GM19452 (cell line): ENCODE data around the gene JAKMIP2.
"Not testable (repeated sequence)": the region's sequence is repeated elsewhere in the genome, so short reads cannot be mapped to it uniquely, and the experiment has no call there.

Experiments
- ATAC-seq: cut with Tn5 transposase; IDR thresholded peaks from one replicate; pipeline ENCODE4 v1.9.1; 2021; ENCODE audit not compliant: unreplicated experiment

Gene JAKMIP2

DNA sequence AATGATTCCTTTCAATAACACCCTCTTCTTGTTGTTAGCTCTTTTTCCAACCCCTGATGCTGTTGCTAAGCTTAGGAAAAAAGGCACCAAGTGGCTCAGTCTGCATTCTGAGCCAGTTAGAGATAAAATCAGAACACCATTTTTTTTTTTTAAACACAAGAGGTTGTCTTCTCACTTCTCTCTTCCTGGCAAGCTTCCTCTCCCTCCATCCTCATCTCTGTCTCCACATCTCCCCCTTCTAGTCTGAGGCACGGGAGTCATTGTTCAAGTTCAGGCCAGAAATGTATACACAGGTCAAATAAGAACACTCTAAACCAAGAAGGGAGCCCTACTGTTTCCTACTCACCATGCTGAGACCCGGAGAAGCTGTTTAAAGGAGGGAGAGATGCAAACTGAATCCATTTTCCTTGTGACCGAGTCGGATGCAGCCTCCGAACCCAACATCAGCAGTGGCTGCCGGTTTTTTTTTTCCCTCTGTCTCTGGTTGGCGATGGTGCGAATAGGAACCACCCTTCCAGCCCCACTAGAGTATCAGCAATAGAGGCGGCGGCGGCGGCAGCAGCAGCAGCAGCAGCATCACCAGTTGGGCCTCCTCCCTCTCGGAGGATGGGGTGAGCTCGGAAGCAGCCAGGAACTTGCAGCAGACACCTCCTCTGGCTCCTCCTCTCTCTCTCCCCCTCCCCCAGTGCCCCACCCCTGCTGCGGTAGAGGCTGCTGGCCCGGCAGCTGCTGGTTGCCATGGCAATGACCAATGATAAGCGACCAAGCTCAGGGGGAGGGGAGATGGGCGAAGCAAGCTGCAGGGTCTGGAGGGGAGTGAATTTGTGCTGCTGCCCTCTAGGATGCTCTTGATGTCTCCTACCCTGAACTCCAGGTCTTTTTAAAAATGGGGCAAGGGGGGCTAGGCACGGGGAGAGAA is at the start of gene JAKMIP2:
JAKMIP2 (minus strand) TSS at position 619 of the 919 bp plus-strand sequence. CDS start 110,922 bp downstream, outside the sequence.
- ATAC-seq, result peak; percentile 80

DNA sequence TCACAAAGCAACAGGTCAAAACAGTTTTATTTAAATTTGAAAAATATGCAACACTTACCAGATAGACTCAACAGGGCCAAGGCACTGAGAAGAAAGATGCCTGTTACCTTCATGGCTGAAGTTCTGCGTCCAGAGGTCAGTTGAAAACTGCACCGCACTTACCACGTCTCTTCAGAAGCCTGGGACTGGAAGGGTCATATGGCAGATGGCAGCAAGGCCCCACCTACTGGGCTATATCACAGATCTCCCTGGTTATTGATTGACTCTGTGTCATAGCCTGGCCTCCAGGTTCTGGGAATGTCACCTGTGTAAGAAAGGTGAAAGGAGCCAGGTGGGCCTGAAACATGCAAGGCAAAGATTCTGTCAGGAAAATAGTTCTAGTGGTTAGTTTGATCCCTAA is 48.9 kb upstream of the JAKMIP2 start, which contains the start of gene SPINK1:
SPINK1 (minus strand) TSS at position 207 of the 400 bp plus-strand sequence; CDS start at position 113, 94 bp downstream.
- ATAC-seq, result no peak

DNA sequence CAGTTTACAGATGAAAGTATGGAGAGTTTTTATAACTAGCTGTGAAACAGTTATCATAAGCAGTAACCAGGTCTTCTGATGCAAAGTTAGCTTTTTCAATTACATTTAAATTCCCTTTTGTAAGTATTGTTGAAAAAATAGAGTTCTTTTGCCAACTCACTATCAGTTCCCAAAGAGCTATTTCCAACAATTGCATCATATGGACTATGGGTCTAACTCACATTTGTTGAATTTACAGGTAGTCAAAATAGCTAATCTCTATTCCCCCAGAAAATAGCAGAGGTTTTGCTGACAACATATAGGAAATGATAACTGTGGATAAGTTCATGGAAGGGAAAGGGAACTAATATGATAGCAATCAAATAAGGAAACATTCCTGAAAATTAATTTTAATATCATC is 47.5 kb upstream of the JAKMIP2 start:
- ATAC-seq, result no peak

DNA sequence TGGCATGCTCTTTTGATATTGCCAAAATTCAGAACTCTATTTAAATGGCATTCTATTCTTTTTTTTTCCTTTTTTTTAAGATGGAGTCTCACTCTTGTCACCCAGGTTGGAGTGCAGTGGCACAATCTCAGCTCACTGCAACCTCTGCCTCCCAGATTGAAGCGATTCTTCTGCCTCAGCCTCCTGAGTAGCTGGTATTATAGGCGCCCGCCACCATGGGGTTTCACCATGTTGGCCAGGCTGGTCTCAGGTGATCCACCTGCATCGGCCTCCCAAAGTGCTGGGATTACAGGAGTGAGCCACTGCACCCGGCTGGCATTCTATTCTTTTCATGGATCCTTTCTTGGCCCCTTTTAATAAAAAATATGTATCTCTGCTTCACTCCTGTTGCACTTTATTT is 44.5 kb upstream of the JAKMIP2 start:
- ATAC-seq, result not testable (repeated sequence)

DNA sequence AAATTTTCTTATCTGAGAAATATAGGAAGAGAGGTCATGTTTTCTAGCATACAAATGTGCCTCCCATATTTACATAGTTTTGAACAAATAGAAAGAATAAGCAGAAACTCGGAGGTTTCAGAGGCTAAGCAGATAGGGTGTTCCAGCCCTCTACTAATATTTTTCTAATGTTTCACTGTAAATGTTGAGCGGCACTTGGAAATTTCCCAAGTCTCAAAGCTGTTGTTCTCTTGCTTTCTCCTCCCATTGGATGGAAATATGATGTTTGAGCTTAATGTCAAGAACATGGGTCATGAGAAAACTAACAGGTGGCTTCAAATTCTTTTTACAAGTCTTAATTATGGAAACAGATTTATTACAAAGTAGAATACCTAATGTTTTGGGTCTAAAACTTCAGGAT is 43.8 kb upstream of the JAKMIP2 start:
- no peak for ATAC-seq

DNA sequence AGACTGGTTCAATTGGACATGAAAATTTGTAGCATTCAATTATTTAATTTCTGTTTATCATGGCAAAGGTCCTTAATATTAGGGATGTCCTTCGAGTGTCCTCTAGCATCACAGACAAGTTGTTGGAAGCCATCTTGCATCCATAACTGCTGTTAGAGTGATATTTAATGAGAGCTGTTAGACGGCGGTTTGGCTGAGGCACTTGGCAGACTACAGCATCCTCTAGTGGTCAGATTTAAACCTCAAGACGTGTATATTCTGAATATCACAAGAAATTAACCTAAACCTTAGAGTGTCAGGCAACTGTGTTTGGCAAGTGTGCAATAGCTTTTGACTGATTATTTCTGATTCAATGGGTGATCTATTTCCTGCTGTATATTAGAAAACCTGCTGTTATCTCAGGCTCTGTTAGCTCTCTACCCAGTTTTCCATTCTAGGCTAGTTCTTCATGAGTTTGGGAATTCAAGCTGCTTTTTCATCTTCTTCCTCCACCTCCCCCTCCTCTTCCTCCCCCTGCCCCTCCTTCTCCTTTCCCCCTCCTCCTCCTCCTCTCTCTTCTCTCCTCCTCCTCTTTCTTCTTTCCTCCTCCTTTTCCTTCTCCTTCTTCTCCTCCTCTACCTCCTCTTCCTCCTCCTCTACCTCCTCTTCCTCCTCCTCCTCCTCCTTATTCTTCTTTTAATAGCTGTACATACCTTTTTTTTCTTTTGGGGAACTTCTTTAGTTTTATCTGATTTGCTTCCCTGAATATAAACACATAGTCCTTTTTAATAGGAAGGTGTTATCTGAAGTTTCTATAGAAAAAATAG is 40.4 kb upstream of the JAKMIP2 start:
- peak; percentile 85 for ATAC-seq

DNA sequence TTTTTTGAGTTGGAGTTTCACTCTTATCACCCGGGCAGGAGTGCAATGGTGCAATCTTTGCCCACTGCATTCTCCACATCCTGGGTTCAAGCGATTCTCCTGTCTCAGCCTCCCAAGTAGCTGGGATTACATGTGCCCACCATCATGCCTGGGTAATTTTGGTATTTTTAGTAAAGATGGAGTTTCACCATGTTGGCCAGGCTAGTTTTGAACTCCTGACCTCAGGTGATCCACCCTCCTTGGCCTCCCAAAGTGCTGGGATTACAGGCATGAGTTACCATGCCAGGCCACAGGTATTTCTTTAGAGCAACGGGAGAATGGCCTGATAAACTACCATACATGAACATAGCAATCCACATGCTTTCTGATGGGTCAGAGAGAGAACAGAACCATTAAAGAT is 39.7 kb upstream of the JAKMIP2 start:
- ATAC-seq, result not testable (repeated sequence)

DNA sequence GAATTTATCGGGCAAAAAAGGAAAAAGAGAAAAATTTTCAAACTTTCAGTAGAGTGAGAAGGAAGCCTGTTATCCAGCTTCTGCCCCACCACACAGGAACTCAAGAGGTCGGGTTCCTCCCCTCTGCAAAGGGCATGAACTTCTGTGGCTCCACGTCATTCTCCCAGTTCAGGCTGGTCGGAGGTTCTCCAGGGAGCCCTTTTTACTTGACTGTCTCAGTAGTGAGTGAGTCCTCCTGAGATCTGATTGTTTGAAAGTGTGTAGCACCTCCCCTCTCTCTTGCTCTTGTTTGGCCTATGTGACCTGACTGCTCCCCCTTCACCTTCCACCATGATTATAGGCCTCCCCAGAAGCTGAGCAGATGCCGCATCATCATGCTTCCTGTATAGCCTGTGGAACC is 39.2 kb upstream of the JAKMIP2 start:
- no peak for ATAC-seq

DNA sequence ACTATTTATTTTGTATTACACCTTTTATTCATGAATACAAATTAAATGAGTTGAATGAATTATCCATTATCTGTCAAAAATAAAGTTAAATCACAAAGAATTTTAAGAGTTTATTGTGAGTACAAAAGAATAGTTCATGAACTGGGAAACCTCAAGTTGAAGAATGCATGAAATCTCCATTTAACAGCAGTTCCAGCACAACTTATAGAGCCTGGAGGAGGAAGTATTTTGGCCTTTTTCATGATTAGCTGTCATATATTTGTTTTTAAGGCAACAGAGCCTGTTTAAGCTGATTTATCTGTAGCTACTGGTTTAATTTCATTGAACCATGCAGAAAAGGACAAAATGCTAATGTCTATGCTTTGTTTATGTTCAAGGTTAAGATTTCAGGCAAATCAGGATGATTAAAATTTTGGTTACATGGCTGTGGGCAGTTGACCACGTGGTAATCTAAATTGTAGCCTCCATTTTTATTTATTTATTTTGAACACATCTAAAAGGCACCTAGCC is 36.8 kb upstream of the JAKMIP2 start:
- ATAC-seq, result no peak

DNA sequence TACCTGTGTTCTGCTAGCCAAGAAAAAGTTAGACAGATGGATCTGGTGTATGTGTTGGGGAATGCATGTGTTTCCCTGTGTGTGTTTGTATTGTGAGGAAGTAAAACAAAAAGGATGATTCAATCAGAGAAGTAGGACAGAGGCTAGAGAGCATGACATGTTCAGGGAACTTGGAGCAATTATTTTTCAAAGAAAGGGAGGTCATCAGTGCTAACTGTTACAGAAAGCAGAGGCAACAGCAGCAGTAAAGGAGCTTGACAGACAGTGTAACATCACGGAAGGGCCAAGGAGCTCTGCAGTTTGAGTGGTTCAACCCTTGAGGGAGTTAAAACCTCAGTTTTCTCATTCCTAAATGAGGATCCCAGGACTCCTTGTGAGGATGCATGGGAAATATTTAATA is 35.8 kb upstream of the JAKMIP2 start:
- no peak for ATAC-seq

DNA sequence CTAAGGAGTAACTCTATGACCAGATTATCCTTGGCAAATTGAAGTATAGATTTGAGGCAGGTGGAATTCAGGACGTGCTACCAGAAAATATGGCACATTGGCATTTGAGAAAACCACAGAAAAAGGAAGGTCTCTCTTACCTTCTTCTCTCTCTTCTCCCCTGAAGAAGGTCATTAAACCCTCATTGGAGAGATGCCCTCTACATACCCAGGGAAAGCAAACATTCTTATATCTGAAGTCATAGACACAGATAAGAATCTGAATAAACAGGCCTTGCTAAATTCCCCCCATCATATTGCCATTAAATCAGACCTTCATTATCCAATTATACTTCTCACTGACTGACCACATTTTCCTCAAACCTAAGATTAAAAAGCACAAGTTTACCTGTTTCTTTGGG is 31.2 kb upstream of the JAKMIP2 start:
- no peak for ATAC-seq

DNA sequence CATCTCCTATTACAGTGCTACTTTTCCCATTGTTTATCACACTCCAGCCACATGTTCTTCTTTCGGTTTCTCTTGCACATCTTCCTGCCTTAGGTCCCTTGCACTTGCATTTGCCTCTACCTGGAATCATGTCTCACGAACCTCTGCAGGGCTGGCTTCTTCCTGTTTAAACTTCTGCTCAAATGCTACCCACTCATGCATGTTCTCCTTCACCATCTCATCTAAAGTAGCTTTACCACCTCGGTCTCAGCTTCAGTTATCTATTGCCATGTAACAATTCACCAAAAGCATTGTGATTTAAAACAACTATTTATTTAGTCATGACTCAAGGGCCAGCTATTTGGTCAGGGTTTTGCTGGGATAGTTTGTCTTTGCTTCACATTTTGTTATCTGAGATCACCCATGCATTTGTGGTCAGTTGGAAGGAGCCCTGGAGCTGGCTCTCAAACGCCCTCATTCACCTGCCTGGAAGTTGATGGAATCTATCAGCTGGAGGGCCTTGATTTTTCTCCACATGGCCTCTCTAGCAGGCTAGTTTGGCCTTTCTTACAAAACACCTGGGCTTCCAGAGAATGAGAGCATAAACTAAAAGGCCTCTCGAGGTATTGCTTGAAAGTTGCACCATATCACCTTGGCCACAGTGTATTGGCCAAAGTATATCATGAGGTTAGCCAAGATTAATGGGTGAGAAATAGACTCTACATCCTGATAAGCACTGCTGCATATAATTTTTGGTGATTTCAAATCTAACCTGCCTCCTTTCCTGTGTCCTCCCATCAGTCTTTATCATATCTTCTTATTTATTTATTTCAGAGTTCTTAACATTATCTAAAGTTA is 27.5 kb upstream of the JAKMIP2 start:
- no peak for ATAC-seq

DNA sequence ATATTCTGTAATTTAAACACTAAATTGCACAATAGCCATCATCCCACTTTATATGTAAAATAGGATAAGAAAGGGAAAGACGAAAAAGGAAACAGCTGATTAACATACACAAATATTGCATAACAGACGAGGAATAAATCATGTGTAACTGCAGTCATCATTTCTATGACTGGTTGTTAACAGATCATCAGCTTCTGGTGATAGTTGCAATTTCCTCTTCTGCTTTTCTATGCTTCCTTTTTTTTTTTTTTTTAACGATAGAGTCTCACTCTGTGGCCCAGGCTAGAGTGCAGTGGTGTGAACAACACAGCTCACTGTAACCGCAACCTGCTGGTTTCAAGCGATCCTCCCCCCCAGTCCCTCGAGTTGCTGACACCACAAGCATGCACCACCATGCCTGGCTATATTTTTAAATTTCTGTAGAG is 22.5 kb upstream of the JAKMIP2 start:
- ATAC-seq, result peak; percentile 82

DNA sequence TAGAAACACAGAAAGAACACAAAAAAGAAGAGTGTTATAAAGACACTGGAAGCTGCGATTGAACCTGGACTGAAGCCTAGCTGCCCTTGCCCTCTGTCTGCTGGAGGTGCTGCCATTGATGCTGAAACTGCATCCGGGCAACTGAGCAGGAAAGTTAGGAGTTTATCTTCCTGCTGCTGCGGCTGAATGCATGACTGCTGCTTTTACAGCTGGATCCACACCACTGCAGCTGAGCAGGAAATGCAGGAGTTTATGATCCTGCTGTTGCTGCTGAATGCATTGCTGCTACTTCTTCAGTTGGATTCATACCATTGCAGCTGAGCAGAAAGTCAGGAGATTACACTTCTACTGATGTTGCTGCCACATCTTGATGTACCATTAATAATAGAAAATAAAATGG is 21.8 kb upstream of the JAKMIP2 start:
- no peak for ATAC-seq

DNA sequence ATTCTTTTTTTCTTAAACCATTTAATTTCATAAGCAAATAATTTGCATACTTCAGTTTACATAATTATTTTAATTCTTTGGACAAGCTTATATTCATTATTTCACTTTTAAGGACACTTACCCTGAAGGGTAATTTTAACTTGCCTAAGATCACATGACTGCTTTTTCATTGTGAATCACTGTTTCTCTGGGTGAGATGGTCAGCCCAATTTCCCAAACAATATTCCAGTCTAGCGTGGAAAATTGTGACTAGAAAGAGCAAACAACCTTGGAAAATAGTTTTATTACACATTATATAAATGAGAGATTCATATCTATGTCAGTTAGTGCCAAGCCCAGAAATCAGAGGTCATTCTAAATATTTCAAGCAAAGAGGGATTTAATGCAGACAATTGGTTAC is 21.4 kb upstream of the JAKMIP2 start:
- ATAC-seq, result no peak

DNA sequence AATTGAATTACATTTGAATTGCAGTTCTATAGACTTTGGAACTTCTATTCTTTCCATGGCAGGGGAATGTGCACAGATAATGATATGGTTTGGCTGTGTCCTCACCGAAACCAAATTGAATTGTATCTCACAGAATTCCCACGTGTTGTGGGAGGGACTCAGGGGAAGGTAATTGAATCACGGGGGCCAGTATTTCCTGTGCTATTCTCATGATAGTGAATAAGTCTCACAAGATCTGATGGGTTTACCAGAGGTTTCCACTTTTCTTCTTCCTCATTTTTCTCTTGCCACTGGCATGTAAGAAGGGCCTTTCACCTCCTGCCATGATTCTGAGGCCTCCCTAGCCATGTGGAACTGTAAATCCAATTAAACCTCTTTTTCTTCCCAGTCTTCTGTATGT is 20.6 kb upstream of the JAKMIP2 start:
- not testable (repeated sequence) for ATAC-seq

DNA sequence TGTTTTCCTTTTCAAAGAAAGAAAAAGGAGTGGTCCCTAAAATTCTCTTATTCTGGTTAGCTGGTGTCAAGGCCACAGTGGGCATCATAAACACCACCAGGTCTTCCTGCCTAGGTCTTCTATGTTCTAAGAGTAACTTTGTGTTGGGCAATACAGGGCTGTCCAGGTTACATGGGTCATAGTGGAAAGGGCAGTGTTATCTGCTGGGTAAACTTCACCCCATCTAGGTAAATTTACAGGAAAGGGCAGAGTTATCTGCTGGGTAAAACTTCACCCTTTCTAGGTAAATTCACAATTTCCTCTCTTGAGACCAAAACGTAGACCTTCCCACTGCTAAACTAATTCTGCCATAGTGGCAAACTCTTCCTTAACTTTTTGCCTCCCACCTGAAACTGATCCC is 18.9 kb upstream of the JAKMIP2 start:
- no peak for ATAC-seq

DNA sequence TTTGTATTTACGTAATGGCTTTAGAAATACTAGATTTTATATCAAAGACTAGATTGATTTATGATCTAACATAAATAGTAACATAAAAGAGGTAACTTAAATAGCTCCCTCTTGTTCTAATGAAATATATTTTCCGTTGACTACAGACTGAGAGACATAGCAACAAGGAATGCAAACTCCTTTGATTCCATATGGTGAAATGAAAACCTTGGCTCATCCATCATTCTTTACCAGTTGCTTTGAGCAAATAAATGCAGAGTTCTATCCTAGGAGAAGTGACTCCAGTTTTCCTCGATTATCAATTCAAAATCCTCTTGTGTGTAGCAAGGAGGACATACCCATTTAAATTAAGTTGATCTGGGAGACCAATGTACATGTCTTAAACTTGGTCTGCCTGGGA is 18.0 kb upstream of the JAKMIP2 start:
- no peak for ATAC-seq

DNA sequence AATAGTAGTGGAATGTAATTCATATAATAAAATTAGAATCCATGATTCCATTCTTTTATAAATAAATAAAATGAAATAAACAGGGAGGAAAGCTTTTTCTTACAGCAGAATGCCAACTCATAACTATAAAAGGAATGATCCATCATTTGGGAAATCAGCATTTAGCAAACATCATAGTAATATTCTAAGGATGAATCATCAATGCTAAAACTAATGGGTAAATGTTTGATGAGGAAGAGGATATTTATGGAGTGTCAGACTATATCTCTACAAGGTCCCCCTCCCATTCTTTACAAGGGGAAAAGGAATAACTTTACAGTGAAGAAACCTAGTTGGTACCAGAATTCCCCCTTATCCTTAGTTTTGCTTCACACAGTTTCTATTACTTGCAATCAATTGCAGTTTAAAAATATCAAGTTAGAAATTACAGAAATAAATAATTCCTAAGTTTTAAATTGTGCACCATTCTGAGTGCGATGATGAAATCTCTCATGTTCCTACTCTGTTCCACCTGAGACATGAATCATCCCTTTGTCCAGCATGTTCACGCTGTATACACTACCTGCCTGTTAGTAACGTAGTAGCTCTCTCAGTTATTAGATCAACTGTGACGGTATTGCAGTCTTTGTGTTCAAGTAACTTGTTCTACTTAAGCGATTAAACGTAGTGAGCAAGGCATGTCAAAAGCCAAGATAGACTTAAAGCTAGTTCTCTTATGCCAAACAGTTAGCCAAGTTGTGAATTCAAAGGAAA is 14.2 kb upstream of the JAKMIP2 start:
- ATAC-seq, result no peak

DNA sequence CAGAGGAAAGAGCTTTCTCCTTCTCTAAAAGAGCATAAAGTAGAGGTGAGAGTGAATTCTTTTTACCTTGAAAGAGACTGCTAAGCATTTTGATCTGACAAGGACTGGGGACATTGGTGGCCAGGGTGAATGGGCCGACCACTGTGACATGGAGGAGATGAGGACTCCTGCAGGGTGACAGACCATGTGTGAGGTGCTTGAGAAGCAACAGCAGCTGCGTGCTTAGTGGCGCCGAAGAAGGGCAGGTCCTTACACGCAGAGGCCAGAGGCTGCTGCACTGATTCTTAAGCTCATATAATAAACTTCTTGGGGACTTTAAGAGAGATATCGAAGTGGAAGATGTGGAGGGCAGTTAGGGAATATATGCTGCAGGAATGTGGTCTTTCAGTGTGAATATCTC is 8.7 kb upstream of the JAKMIP2 start:
- no peak for ATAC-seq
